H9 (cell line): Measurements from ENCODE around the gene MAGI1. TPM values are rescaled to one million over a fixed set of nuclear protein-coding genes. Genes with fewer than 3 reads are reported as not detected.

Source experiments
- DNase-seq: peaks from one replicate; pipeline ENCODE4 v3.0.0-alpha.2; 2017
- H2AFZ ChIP-seq: one replicate; pipeline ENCODE4 v1.6.1; 2013; ENCODE audit warnings: mild to moderate bottlenecking, low read length, control low read depth, moderate library complexity
- H2AK5ac ChIP-seq: 2 replicates; pipeline ENCODE4 v1.6.1; 2013; ENCODE audit warnings: low read length, control low read depth, mixed read lengths; ENCODE audit not compliant: insufficient read length
- H2BK120ac ChIP-seq: one replicate; pipeline ENCODE4 v1.6.1; 2013; ENCODE audit warnings: low read depth, mild to moderate bottlenecking, low read length, control low read depth, inconsistent platforms; ENCODE audit not compliant: poor library complexity, severe bottlenecking
- H2BK12ac ChIP-seq: 2 replicates; pipeline ENCODE4 v1.6.1; 2013; ENCODE audit warnings: low read length, control low read depth, mixed read lengths, low read depth; ENCODE audit not compliant: insufficient read length
- H2BK15ac ChIP-seq: 2 replicates; pipeline ENCODE4 v1.6.1; 2013; ENCODE audit warnings: low read depth, low read length, control low read depth
- H2BK20ac ChIP-seq: one replicate; pipeline ENCODE4 v1.6.1; 2013; ENCODE audit warnings: low read depth, mild to moderate bottlenecking, low read length, control low read depth, inconsistent platforms; ENCODE audit not compliant: poor library complexity, severe bottlenecking
- H2BK5ac ChIP-seq: 2 replicates; pipeline ENCODE4 v1.6.1; 2013; ENCODE audit warnings: low read length, control low read depth, mixed read lengths; ENCODE audit not compliant: insufficient read length
- H3K14ac ChIP-seq: 2 replicates; pipeline ENCODE4 v1.6.1; 2013; ENCODE audit warnings: low read length, control low read depth; ENCODE audit not compliant: insufficient read depth
- H3K18ac ChIP-seq: 2 replicates; pipeline ENCODE4 v1.6.1; 2013; ENCODE audit warnings: low read depth, mild to moderate bottlenecking, mixed read lengths, low read length, control low read depth; ENCODE audit not compliant: insufficient read length
- H3K23ac ChIP-seq: 2 replicates; pipeline ENCODE4 v1.6.1; 2013; ENCODE audit warnings: low read length, control low read depth, mixed read lengths, low read depth; ENCODE audit not compliant: insufficient read length
- H3K23me2 ChIP-seq: 2 replicates; pipeline ENCODE4 v1.6.1; 2013; ENCODE audit warnings: low read depth, mild to moderate bottlenecking, mixed read lengths, low read length, control low read depth; ENCODE audit not compliant: insufficient read length, poor library complexity, severe bottlenecking
- H3K27ac ChIP-seq: 2 replicates; pipeline ENCODE4 v1.5.1; 2013; ENCODE audit warnings: low read length, control low read depth, mixed read lengths, low read depth; ENCODE audit not compliant: insufficient read length
- H3K27me3 ChIP-seq: 2 replicates; pipeline ENCODE4 v1.6.1; 2013; ENCODE audit warnings: low read length, control low read depth, inconsistent platforms; ENCODE audit not compliant: insufficient read depth
- H3K4ac ChIP-seq: 2 replicates; pipeline ENCODE4 v1.6.1; 2013; ENCODE audit warnings: low read depth, mild to moderate bottlenecking, control low read depth, inconsistent platforms, low read length, moderate library complexity
- H3K4me1 ChIP-seq: 2 replicates; pipeline ENCODE4 v1.6.1; 2013; ENCODE audit warnings: low read length, control low read depth, inconsistent platforms; ENCODE audit not compliant: insufficient read depth
- H3K4me2 ChIP-seq: 2 replicates; pipeline ENCODE4 v1.6.1; 2013; ENCODE audit warnings: low read length, control low read depth, mixed read lengths; ENCODE audit not compliant: insufficient read length, insufficient read depth
- H3K56ac ChIP-seq: 2 replicates; pipeline ENCODE4 v1.6.1; 2013; ENCODE audit warnings: low read depth, mild to moderate bottlenecking, mixed read lengths, low read length, control low read depth; ENCODE audit not compliant: insufficient read length
- H3K79me1 ChIP-seq: 2 replicates; pipeline ENCODE4 v1.6.1; 2013; ENCODE audit warnings: low read depth, mild to moderate bottlenecking, moderate library complexity, low read length, control low read depth, inconsistent platforms; ENCODE audit not compliant: insufficient read depth, poor library complexity, severe bottlenecking
- H3K79me2 ChIP-seq: 2 replicates; pipeline ENCODE4 v1.6.1; 2013; ENCODE audit warnings: low read length, control low read depth, inconsistent platforms; ENCODE audit not compliant: insufficient read depth
- H3K9ac ChIP-seq: 2 replicates; pipeline ENCODE4 v1.6.1; 2013; ENCODE audit warnings: low read length, control low read depth, mixed read lengths; ENCODE audit not compliant: insufficient read length; ENCODE audit errors: extremely low read depth
- H3K9me3 ChIP-seq: one replicate; pipeline ENCODE4 v1.6.1; 2013; ENCODE audit warnings: low read depth, low read length, inconsistent platforms; ENCODE audit not compliant: control insufficient read depth
- H3T11ph ChIP-seq: one replicate; pipeline ENCODE4 v1.6.1; 2013; ENCODE audit warnings: mild to moderate bottlenecking, low read length, control low read depth, inconsistent platforms
- H4K20me1 ChIP-seq: one replicate; pipeline ENCODE4 v1.6.1; 2013; ENCODE audit not compliant: control insufficient read depth, insufficient read length, insufficient read depth
- H4K5ac ChIP-seq: 2 replicates; pipeline ENCODE4 v1.6.1; 2013; ENCODE audit warnings: low read depth, mild to moderate bottlenecking, mixed read lengths, low read length, control low read depth; ENCODE audit not compliant: insufficient read length
- H4K8ac ChIP-seq: replicated peaks from 2 replicates; pipeline ENCODE4 v1.6.1; 2013; ENCODE audit warnings: low read length, control low read depth, mixed read lengths, low read depth; ENCODE audit not compliant: insufficient read length
- H4K91ac ChIP-seq: 2 replicates; pipeline ENCODE4 v1.6.1; 2013; ENCODE audit warnings: low read depth, mild to moderate bottlenecking, moderate library complexity, mixed read lengths, low read length, control low read depth; ENCODE audit not compliant: insufficient read length
- H3K27ac Mint-ChIP-seq, 3 experiments: 2 replicates in 2 of 3; 3 replicates in 1 of 3; pipeline ENCODE4 v1.8.0; 2020 to 2021; ENCODE audit warnings: mixed read lengths in 3 of 3, mild to moderate bottlenecking in 1 of 3, moderate library complexity in 1 of 3
- H3K27me3 Mint-ChIP-seq: 2 replicates; pipeline ENCODE4 v1.8.0; 2021; ENCODE audit warnings: low read depth, mild to moderate bottlenecking, moderate library complexity, mixed read lengths
- H3K36me3 Mint-ChIP-seq, 3 experiments: 2 replicates in 2 of 3; 3 replicates in 1 of 3; pipeline ENCODE4 v1.8.0; 2020 to 2021; ENCODE audit warnings: low read depth in 3 of 3, mixed read lengths in 3 of 3; ENCODE audit not compliant: insufficient read depth in 1 of 3
- H3K4me1 Mint-ChIP-seq, 2 experiments: 2 replicates each; pipeline ENCODE4 v1.8.0; 2020; ENCODE audit warnings: mixed read lengths in 2 of 2
- H3K4me3 Mint-ChIP-seq, 2 experiments: 2 replicates in 1 of 2; 3 replicates in 1 of 2; pipeline ENCODE4 v1.8.0; 2020 to 2021; ENCODE audit warnings: mild to moderate bottlenecking in 2 of 2, mixed read lengths in 2 of 2, moderate library complexity in 1 of 2
- H3K9me3 Mint-ChIP-seq, 2 experiments: 2 replicates in 1 of 2; 3 replicates in 1 of 2; pipeline ENCODE4 v1.8.0; 2020; ENCODE audit warnings: mild to moderate bottlenecking in 2 of 2, mixed read lengths in 2 of 2, moderate library complexity in 1 of 2
- CTCF ChIP-seq: fragments of 200-600 bp; sonication (generic); conservative IDR thresholded peaks from 3 replicates; pipeline ENCODE4 v1.8.0; 2021; ENCODE audit warnings: antibody characterized with exemption, mild to moderate bottlenecking
- WGBS: extraction: QIAGEN DNeasy Blood & Tissue Kit; methylation state at CpG from one replicate; pipeline ENCODE4 v1.1.7; 2013; ENCODE audit warnings: missing lambda C conversion rate, low lambda C conversion rate, mixed read lengths; ENCODE audit not compliant: insufficient read length; ENCODE audit errors: extremely low coverage; 5-methylcytosine and 5-hydroxymethylcytosine counted together
- total RNA-seq: library from RNA; stranded (reverse); gene quantifications from 2 replicates; pipeline ENCODE4 v1.2.1, GENCODE V29; 2021

The MAGI1 gene
- total RNA-seq, 1 experiment from 2014 or later = 65.7 TPM

- Histone ChIP-seq H3K18ac (no peak overlapping the region), H3K56ac (no peak overlapping the region), H2BK120ac (no peak overlapping the region), H3K27me3 (no peaks in the 10 kb centered on the region), H2BK12ac (no peak overlapping the region), H4K5ac (no peak overlapping the region), H3K4ac (no peak overlapping the region), H4K20me1 (no peaks in the 10 kb centered on the region), H3K14ac (no peak overlapping the region), H2AK5ac (no peak overlapping the region), H3K79me1 (no peaks in the 10 kb centered on the region), H2BK5ac (no peak overlapping the region), H3K27ac (no peak overlapping the region), H3K4me2 (no peak overlapping the region), H4K8ac (no peak overlapping the region), H3K4me1 (no peaks in the 10 kb centered on the region; the same call in 1 of the 2 replicates), H2BK15ac (no peak overlapping the region), H3K23ac (no peak overlapping the region), H3K9ac (no peak overlapping the region), H2BK20ac (no peak overlapping the region), H2AFZ (no peak overlapping the region), H3T11ph (no peak overlapping the region), H3K23me2 (no peaks in the 10 kb centered on the region), H3K9me3 (no peaks in the 10 kb centered on the region), H3K79me2 (no peaks in the 10 kb centered on the region), H4K91ac (no peak overlapping the region)
- Mint-ChIP-seq H3K36me3 (no peaks in the 10 kb centered on the region; a peak in 2 of 7 replicates), H3K27ac (no peak overlapping the region), H3K9me3 (no peaks in the 10 kb centered on the region), H3K4me3 (no peak overlapping the region), H3K27me3 (no peaks in the 10 kb centered on the region), H3K4me1 (peaks cover 10 to 11% of the 10 kb centered on the region in 2 experiments)
- no peak for DNase-seq
- no peak for TF ChIP-seq CTCF
- WGBS = no CpG with 5 or more reads among the region's 3 CpGs
These were observed 703.1 kb downstream of the MAGI1 start for GRCh38 chr3:65335587-65335986.
